Hair follicle dermal papilla cell (primary cell): Measurements from ENCODE around the gene DSTN. TPM values are rescaled to one million over a fixed set of nuclear protein-coding genes. Genes with fewer than 3 reads are reported as not detected.

Source experiments
- total RNA-seq: library from RNA; depleted of rRNA; stranded (reverse); fragments of >200 nt; gene quantifications from 2 replicates; pipeline ENCODE4 v1.2.3, GENCODE V29; 2012

The DSTN gene
- 377 and 434 TPM in 2 replicates for total RNA-seq

GRCh38 chr20:17569616-17570346 lies at the start of gene DSTN:
DSTN (plus strand) TSS chr20:17570075; CDS start chr20:17570209, 134 bp downstream.

GRCh38 chr20:17530716-17531664 lies 38.9 kb upstream of the DSTN start, which contains the start of gene BFSP1:
BFSP1 (minus strand) TSS chr20:17531379; CDS start chr20:17531329, 50 bp downstream.

Other genes starting within 250 kb of the DSTN start
- 1.5 and 2.3 TPM in 2 replicates for gene BFSP1, start 38.7 kb upstream of the DSTN start, total RNA-seq
- gene RRBP1, start 112.2 kb downstream of the DSTN start, total RNA-seq, result 199 and 237 TPM in 2 replicates
- not detected in 2 replicates for gene BANF2, start 129.9 kb downstream of the DSTN start, total RNA-seq